Neural progenitor cell (in vitro differentiated cells): ENCODE measurements around the gene SLC2A9. TPM values are rescaled to one million over a fixed set of nuclear protein-coding genes. Genes with fewer than 3 reads are reported as not detected.

ENCODE experiments used
- DNase-seq: peaks from one replicate; pipeline ENCODE4 v3.0.0-alpha.2; 2016; ENCODE audit warnings: low spot score
- H2AFZ ChIP-seq: fragments of 200-600 bp; sonication (generic); replicated peaks from 2 replicates; pipeline ENCODE4 v1.6.1; 2016; ENCODE audit warnings: antibody characterized with exemption
- H3F3A ChIP-seq: fragments of 200-600 bp; sonication (generic); 2 replicates; pipeline ENCODE4 v1.6.1; 2016; ENCODE audit warnings: antibody characterized with exemption, low read depth
- H3K27ac ChIP-seq: fragments of 200-600 bp; sonication (generic); 2 replicates; pipeline ENCODE4 v1.5.1; 2016; ENCODE audit warnings: mild to moderate bottlenecking
- H3K27me3 ChIP-seq: fragments of 200-600 bp; sonication (generic); 2 replicates; pipeline ENCODE4 v1.6.1; 2016; ENCODE audit warnings: mild to moderate bottlenecking, moderate library complexity
- H3K36me3 ChIP-seq: fragments of 200-600 bp; sonication (generic); 2 replicates; pipeline ENCODE4 v1.5.1; 2016
- H3K4me1 ChIP-seq: fragments of 200-600 bp; sonication (generic); 2 replicates; pipeline ENCODE4 v1.6.1; 2016; ENCODE audit warnings: mixed run types
- H3K4me2 ChIP-seq: fragments of 200-600 bp; sonication (generic); 2 replicates; pipeline ENCODE4 v1.6.1; 2016
- H3K4me3 ChIP-seq: fragments of 200-600 bp; sonication (generic); 2 replicates; pipeline ENCODE4 v1.5.1; 2016
- H3K79me2 ChIP-seq: fragments of 200-600 bp; sonication (generic); 2 replicates; pipeline ENCODE4 v1.6.1; 2016; ENCODE audit warnings: low read depth
- H3K9ac ChIP-seq: fragments of 200-600 bp; sonication (generic); 2 replicates; pipeline ENCODE4 v1.6.1; 2016
- H3K9me3 ChIP-seq: fragments of 200-600 bp; sonication (generic); 2 replicates; pipeline ENCODE4 v1.5.1; 2016; ENCODE audit warnings: low read depth
- H4K20me1 ChIP-seq: fragments of 200-600 bp; sonication (generic); 2 replicates; pipeline ENCODE4 v1.6.1; 2016; ENCODE audit warnings: low read depth
- H3K27ac Mint-ChIP-seq: 3 replicates; pipeline ENCODE4 v1.8.0; 2021; ENCODE audit warnings: mixed read lengths
- H3K27me3 Mint-ChIP-seq: 2 replicates; pipeline ENCODE4 v1.8.0; 2022; ENCODE audit warnings: low read depth, mild to moderate bottlenecking, inconsistent platforms, moderate library complexity, mixed read lengths; ENCODE audit not compliant: insufficient read depth
- H3K36me3 Mint-ChIP-seq: 3 replicates; pipeline ENCODE4 v1.8.0; 2021; ENCODE audit warnings: mixed read lengths
- H3K4me1 Mint-ChIP-seq: 3 replicates; pipeline ENCODE4 v1.8.0; 2021; ENCODE audit warnings: mixed read lengths
- H3K4me3 Mint-ChIP-seq: 3 replicates; pipeline ENCODE4 v1.8.0; 2021; ENCODE audit warnings: mild to moderate bottlenecking, moderate library complexity, mixed read lengths
- H3K9me3 Mint-ChIP-seq: 3 replicates; pipeline ENCODE4 v1.8.0; 2020; ENCODE audit warnings: mixed read lengths
- EZH2 ChIP-seq: fragments of 200-600 bp; sonication (generic); IDR thresholded peaks from 2 replicates; pipeline ENCODE4 v1.6.1; 2017; ENCODE audit warnings: antibody characterized with exemption, mild to moderate bottlenecking, moderate library complexity
- EZH2phosphoT487 ChIP-seq: fragments of 200-600 bp; sonication (generic); IDR thresholded peaks from 2 replicates; pipeline ENCODE4 v1.6.1; 2017; ENCODE audit warnings: antibody characterized with exemption
- total RNA-seq: library from RNA; depleted of rRNA; stranded (reverse); fragments of >200 nt; gene quantifications from 2 replicates; pipeline ENCODE4 v1.2.3, GENCODE V29; 2015; ENCODE audit warnings: low replicate concordance
- TF ChIP-seq, protein P1 (sequence below): fragments of 200-600 bp; sonication (generic); IDR thresholded peaks from 2 replicates; pipeline ENCODE4 v1.5.1; 2017; ENCODE audit warnings: antibody characterized with exemption, mild to moderate bottlenecking

SLC2A9 gene
- total RNA-seq, 1 donor from 2014 or later = not detected

DNA sequence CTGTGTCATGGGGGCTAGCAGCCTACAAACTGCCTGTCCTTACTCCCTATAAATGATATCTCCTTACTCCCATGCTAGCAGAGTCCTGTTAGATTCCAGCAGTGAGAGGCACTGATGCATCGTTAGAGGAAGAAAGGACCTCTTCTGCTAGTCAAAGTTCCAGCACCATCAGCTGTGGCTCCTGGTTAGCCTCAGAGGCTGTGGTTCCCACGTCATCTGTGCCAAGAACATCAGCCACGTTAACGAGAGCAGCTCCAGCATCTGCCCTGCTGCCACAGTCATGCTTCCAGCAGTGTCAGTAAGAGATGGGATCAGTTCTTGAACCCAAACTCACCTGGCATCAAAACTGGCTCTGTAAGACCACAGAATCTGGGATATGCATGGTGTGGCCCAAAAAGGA lies 88.5 kb downstream of the SLC2A9 start:
- no peaks in the 10 kb centered on the region for H3K4me1 ChIP-seq
- Mint-ChIP-seq H3K27ac (no peak overlapping the region), H3K36me3 (no peaks in the 10 kb centered on the region), H3K9me3 (no peaks in the 10 kb centered on the region), H3K27me3 (peaks cover 13% of the 10 kb centered on the region), H3K4me3 (no peak overlapping the region), H3K4me1 (peaks cover 2% of the 10 kb centered on the region)
- H4K20me1 ChIP-seq = no peaks in the 10 kb centered on the region
- H3K27me3 ChIP-seq = no peaks in the 10 kb centered on the region
- H3K9ac ChIP-seq = no peak overlapping the region
- H3K4me3 ChIP-seq = no peak overlapping the region
- H3K9me3 ChIP-seq = no peaks in the 10 kb centered on the region
- H3K27ac ChIP-seq = no peak overlapping the region
- H3K36me3 ChIP-seq = no peaks in the 10 kb centered on the region
- H2AFZ ChIP-seq = no peak overlapping the region
- H3K4me2 ChIP-seq = no peak overlapping the region
- no peak for DNase-seq
- H3F3A ChIP-seq = no peaks in the 10 kb centered on the region
- H3K79me2 ChIP-seq = no peaks in the 10 kb centered on the region
- TF ChIP-seq EZH2phosphoT487 = no peak
- TF ChIP-seq, protein P1, sequence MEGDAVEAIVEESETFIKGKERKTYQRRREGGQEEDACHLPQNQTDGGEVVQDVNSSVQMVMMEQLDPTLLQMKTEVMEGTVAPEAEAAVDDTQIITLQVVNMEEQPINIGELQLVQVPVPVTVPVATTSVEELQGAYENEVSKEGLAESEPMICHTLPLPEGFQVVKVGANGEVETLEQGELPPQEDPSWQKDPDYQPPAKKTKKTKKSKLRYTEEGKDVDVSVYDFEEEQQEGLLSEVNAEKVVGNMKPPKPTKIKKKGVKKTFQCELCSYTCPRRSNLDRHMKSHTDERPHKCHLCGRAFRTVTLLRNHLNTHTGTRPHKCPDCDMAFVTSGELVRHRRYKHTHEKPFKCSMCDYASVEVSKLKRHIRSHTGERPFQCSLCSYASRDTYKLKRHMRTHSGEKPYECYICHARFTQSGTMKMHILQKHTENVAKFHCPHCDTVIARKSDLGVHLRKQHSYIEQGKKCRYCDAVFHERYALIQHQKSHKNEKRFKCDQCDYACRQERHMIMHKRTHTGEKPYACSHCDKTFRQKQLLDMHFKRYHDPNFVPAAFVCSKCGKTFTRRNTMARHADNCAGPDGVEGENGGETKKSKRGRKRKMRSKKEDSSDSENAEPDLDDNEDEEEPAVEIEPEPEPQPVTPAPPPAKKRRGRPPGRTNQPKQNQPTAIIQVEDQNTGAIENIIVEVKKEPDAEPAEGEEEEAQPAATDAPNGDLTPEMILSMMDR = no peak
- no peak for TF ChIP-seq EZH2

DNA sequence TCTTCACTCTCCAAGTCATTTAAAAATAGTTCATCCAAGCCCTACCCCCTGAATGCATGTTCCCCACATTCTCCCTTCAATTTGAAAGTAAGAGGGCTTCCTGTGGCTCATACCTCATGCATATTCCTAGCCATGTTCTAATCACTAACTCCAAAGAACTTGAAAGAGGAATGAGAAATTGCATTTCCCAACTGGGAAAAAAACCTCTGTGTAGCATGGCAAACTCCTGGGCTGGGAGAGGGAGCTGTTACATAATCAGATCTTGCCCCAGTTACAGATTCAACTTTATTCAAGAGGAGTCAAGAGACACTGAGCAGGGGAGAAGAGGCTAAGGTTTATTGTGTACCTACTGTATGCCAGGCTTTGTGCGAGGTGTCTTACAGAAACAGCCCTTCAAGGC lies 90.2 kb downstream of the SLC2A9 start:
- H3K4me1 ChIP-seq = no peaks in the 10 kb centered on the region
- no peak overlapping the region for H2AFZ ChIP-seq
- TF ChIP-seq EZH2 (no peak), EZH2phosphoT487 (no peak)
- TF ChIP-seq, protein P1 = no peak

DNA sequence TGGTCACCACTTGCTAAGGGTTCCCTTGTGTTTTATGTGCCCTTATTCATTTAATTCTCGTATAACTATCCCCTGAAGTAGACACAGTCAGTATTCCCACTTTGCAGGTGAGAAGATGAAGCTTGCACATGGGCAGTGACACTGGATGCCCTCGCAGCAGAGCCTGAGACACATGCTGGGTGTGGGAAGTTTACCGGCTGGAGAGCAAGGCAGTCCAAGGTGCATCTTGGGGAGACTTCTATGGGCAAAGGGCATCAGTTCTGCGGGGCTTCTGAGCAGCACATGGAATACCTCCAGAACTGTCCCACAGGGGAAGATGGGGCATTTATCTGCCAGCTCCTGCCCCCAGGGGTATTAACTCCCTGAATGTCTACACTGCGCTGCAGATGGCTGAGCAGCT lies 92.2 kb downstream of the SLC2A9 start:
- no peaks in the 10 kb centered on the region for H3K27me3 ChIP-seq
- no peaks in the 10 kb centered on the region for H4K20me1 ChIP-seq
- H2AFZ ChIP-seq = no peak overlapping the region
- H3K27ac ChIP-seq = no peak overlapping the region
- no peak overlapping the region for H3K4me3 ChIP-seq
- Mint-ChIP-seq H3K4me1 (peaks cover 10% of the 10 kb centered on the region), H3K9me3 (no peaks in the 10 kb centered on the region), H3K27ac (no peak overlapping the region), H3K4me3 (no peak overlapping the region), H3K27me3 (peaks cover 20% of the 10 kb centered on the region), H3K36me3 (no peaks in the 10 kb centered on the region)
- TF ChIP-seq EZH2phosphoT487 (no peak), EZH2 (no peak)
- TF ChIP-seq, protein P1 = no peak
- H3F3A ChIP-seq = no peaks in the 10 kb centered on the region
- no peaks in the 10 kb centered on the region for H3K79me2 ChIP-seq
- H3K9me3 ChIP-seq = no peaks in the 10 kb centered on the region
- no peaks in the 10 kb centered on the region for H3K36me3 ChIP-seq
- H3K9ac ChIP-seq = no peak overlapping the region
- DNase-seq = no peak
- no peaks in the 10 kb centered on the region for H3K4me1 ChIP-seq
- no peak overlapping the region for H3K4me2 ChIP-seq

More for the DNA sequence above, 90.2 kb downstream of the SLC2A9 start:
- H3F3A ChIP-seq = no peaks in the 10 kb centered on the region
- no peak for DNase-seq
- no peaks in the 10 kb centered on the region for H3K79me2 ChIP-seq
- H3K36me3 ChIP-seq = no peaks in the 10 kb centered on the region
- H3K9ac ChIP-seq = no peak overlapping the region
- H3K4me3 ChIP-seq = no peak overlapping the region
- Mint-ChIP-seq H3K9me3 (no peaks in the 10 kb centered on the region), H3K4me3 (no peak overlapping the region), H3K27me3 (peaks cover 13% of the 10 kb centered on the region), H3K4me1 (peaks cover under 1% of the 10 kb centered on the region), H3K36me3 (no peaks in the 10 kb centered on the region), H3K27ac (no peak overlapping the region)
- no peaks in the 10 kb centered on the region for H3K27me3 ChIP-seq
- no peaks in the 10 kb centered on the region for H3K9me3 ChIP-seq
- H3K27ac ChIP-seq = no peak overlapping the region
- H3K4me2 ChIP-seq = no peak overlapping the region
- no peaks in the 10 kb centered on the region for H4K20me1 ChIP-seq
